Upper lobe of left lung (tissue), 6 donors: ENCODE data around the gene PRKCZ. TPM values are rescaled to one million over a fixed set of nuclear protein-coding genes. Genes with fewer than 3 reads are reported as not detected.
"Not testable (repeated sequence)": the region's sequence is repeated elsewhere in the genome, so short reads cannot be mapped to it uniquely, and the experiment has no call there.

ENCODE experiments used
- ATAC-seq, 2 donors: fragments of 200-7000 bp; cut with Tn5 transposase; one replicate each; pipeline ENCODE4 v1.9.1; 2022; ENCODE audit warnings: mild to moderate bottlenecking in 2 of 2, moderate library complexity in 2 of 2; ENCODE audit not compliant: low FRiP score in 2 of 2
- DNase-seq, 2 donors: peaks; one replicate each; pipeline ENCODE4 v3.0.0-alpha.2; 2019 to 2020
- H3K27ac ChIP-seq, 4 donors: fragments of 200-600 bp; sonication (generic); one replicate each; pipeline ENCODE4 v1.5.1; 2016 to 2019
- H3K27me3 ChIP-seq, 4 donors: fragments of 200-600 bp; sonication (generic); one replicate each; pipeline ENCODE4 v1.5.1; 2017 to 2019
- H3K36me3 ChIP-seq, 4 donors: fragments of 200-600 bp; sonication (generic); one replicate each; pipeline ENCODE4 v1.5.1; 2016 to 2019
- H3K4me1 ChIP-seq, 4 donors: fragments of 200-600 bp; sonication (generic); one replicate each; pipeline ENCODE4 v1.5.1; 2018 to 2019
- H3K4me3 ChIP-seq, 4 donors: fragments of 200-600 bp; sonication (generic); one replicate each; pipeline ENCODE4 v1.5.1; 2017 to 2019; ENCODE audit warnings: mild to moderate bottlenecking in 2 of 4, moderate library complexity in 1 of 4
- H3K9me3 ChIP-seq, 4 donors: fragments of 200-600 bp; sonication (generic); one replicate each; pipeline ENCODE4 v1.5.1; 2018 to 2019
- CTCF ChIP-seq, 6 experiments: fragments of 450-650 bp in 4 of 6; fragments of 200-600 bp in 2 of 6; sonication (generic) in 2 of 6; IDR thresholded peaks; one replicate each; pipeline ENCODE4 v1.5.1; 2016 to 2019; ENCODE audit warnings: antibody characterized with exemption in 6 of 6
- EP300 ChIP-seq, 4 donors: sonication (generic); formaldehyde crosslinking; IDR thresholded peaks; one replicate each; pipeline ENCODE4 v1.5.1; 2017; ENCODE audit warnings: antibody characterized with exemption in 4 of 4, control low read depth in 2 of 4
- POLR2A ChIP-seq, 4 donors: fragments of 450-650 bp; IDR thresholded peaks; one replicate each; pipeline ENCODE4 v1.5.1; 2016 to 2017; ENCODE audit warnings: antibody characterized with exemption in 4 of 4, mild to moderate bottlenecking in 2 of 4
- POLR2AphosphoS5 ChIP-seq, 2 donors: sonication (generic); formaldehyde crosslinking; IDR thresholded peaks; one replicate each; pipeline ENCODE4 v1.5.1; 2017; ENCODE audit warnings: antibody characterized with exemption in 2 of 2
- WGBS, 2 donors: methylation state at CpG; one replicate each; pipeline ENCODE4 v1.1.5; 2017 to 2018; 5-methylcytosine and 5-hydroxymethylcytosine counted together
- total RNA-seq, 6 donors: library from RNA; depleted of rRNA in 4 of 6; stranded (reverse); fragments of >200 nt in 4 of 6; gene quantifications; one replicate each; pipeline versions ENCODE4 v1.1.0 to v1.2.1, GENCODE V29; 2016 to 2021
- donor health status: DM: no; HTN: no; CAD: no; lungs with moderate emphysema.
- donor health status: DM: no; HTN: yes; CAD: no; lungs with severe emphysema.

The PRKCZ gene
- total RNA-seq, 6 donors from 2014 or later, result 107 to 169 (median 138) TPM

DNA sequence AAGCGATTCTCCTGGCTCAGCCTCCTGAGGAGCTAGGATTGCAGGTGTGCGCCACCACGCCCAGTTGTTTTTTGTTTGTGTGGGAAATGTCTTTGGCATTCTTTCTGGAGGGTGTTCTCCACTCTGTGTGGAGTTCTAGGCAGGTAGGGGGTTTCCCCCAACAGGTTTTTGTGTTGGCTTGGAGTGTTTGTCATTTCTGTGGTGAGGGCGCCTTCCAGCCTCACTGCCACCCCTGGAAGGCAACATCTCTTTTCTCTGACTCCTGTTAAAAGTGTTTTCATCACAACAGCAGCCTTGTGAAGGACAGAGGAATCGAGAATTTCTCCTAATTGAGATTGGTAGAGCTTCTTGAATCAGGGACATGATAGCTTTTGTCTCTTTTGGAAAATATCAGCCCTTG is 69.7 kb downstream of the PRKCZ start:
- WGBS, 2 donors, result 90 to 92% methylated on average over 5 of the region's 5 CpGs
- no peak for ATAC-seq
- no peak for DNase-seq

DNA sequence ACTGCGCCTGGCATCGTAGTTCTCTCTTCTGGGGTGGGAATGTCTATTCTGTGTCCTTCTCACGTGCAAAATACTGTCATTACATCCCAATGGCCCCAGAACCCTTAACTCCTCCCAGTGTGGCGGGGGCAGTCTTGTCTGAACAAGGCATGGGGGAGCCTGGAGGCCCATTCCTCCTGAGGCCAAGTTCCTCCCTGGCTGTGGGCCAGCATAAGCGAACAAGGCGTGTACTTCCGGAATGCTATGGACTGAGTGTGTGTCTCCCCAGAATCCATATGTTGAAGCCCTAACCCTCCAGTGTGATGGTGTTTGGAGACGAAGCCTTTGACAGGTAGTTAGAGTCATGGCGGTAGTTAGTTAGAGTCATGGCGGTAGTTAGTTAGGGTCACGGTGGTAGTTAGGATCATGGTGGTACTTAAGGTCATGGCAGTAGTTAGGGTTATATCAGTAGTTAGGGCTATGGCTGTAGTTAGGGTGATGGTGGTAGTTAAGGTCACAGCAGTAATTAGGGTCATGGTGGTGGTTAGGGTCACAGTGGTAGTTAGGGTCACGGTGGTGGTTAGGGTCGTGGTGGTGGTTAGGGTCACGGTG is 71.0 kb downstream of the PRKCZ start:
- H3K9me3 ChIP-seq, result no peaks in the 10 kb centered on the region
- 88 to 90% methylated on average over 11 to 14 of the region's 14 CpGs for WGBS, 2 donors
- peaks cover 0 to 1% (median under 1%) of the 10 kb centered on the region in 4 donors for H3K4me1 ChIP-seq
- H3K4me3 ChIP-seq, result no peak overlapping the region
- H3K27ac ChIP-seq, result no peak overlapping the region
- DNase-seq (no peak), ATAC-seq (no peak)
- TF ChIP-seq POLR2AphosphoS5 (IDR thresholded peaks at IDR 0.05), result no peak
- no peak for TF ChIP-seq POLR2A (IDR thresholded peaks at IDR 0.05)
- no peak for TF ChIP-seq EP300 (IDR thresholded peaks at IDR 0.05)
- no peak for TF ChIP-seq CTCF (IDR thresholded peaks at IDR 0.05)
- no peaks in the 10 kb centered on the region for H3K36me3 ChIP-seq
- no peaks in the 10 kb centered on the region for H3K27me3 ChIP-seq

More for the DNA sequence above, 69.7 kb downstream of the PRKCZ start:
- TF ChIP-seq CTCF (IDR thresholded peaks at IDR 0.05) (no peak), POLR2AphosphoS5 (IDR thresholded peaks at IDR 0.05) (no peak), POLR2A (IDR thresholded peaks at IDR 0.05) (no peak), EP300 (IDR thresholded peaks at IDR 0.05) (no peak)
- Histone ChIP-seq H3K4me1 (no peaks in the 10 kb centered on the region), H3K9me3 (no peaks in the 10 kb centered on the region), H3K27me3 (no peaks in the 10 kb centered on the region), H3K4me3 (no peak overlapping the region), H3K27ac (no peak overlapping the region), H3K36me3 (no peaks in the 10 kb centered on the region)

- not testable (repeated sequence) for H3K27me3 ChIP-seq, H3K4me1 ChIP-seq, DNase-seq, H3K4me3 ChIP-seq, H3K36me3 ChIP-seq, ATAC-seq, H3K9me3 ChIP-seq, H3K27ac ChIP-seq
- 87 to 98% methylated on average over 20 of the region's 23 CpGs for WGBS, 2 donors
These were observed 71.6 kb downstream of the PRKCZ start for GRCh38 chr1:2121794-2122193.

GRCh38 chr1:2124446-2125198 is 74.4 kb downstream of the PRKCZ start:
- H3K9me3 ChIP-seq, result no peaks in the 10 kb centered on the region
- H3K4me3 ChIP-seq, result no peak overlapping the region
- TF ChIP-seq POLR2A (IDR thresholded peaks at IDR 0.05) (no peak), CTCF (IDR thresholded peaks at IDR 0.05) (no peak), POLR2AphosphoS5 (IDR thresholded peaks at IDR 0.05) (no peak), EP300 (IDR thresholded peaks at IDR 0.05) (no peak)
- H3K36me3 ChIP-seq, result no peaks in the 10 kb centered on the region
- no peak overlapping the region for H3K27ac ChIP-seq
- ATAC-seq (no peak), DNase-seq (peak in 1 of 2 donors; percentile 47)
- 87 to 91% methylated on average over 28 to 31 of the region's 31 CpGs for WGBS, 2 donors
- H3K4me1 ChIP-seq, result peaks cover 0 to 31% (median 23%) of the 10 kb centered on the region in 4 donors
- H3K27me3 ChIP-seq, result no peaks in the 10 kb centered on the region

DNA sequence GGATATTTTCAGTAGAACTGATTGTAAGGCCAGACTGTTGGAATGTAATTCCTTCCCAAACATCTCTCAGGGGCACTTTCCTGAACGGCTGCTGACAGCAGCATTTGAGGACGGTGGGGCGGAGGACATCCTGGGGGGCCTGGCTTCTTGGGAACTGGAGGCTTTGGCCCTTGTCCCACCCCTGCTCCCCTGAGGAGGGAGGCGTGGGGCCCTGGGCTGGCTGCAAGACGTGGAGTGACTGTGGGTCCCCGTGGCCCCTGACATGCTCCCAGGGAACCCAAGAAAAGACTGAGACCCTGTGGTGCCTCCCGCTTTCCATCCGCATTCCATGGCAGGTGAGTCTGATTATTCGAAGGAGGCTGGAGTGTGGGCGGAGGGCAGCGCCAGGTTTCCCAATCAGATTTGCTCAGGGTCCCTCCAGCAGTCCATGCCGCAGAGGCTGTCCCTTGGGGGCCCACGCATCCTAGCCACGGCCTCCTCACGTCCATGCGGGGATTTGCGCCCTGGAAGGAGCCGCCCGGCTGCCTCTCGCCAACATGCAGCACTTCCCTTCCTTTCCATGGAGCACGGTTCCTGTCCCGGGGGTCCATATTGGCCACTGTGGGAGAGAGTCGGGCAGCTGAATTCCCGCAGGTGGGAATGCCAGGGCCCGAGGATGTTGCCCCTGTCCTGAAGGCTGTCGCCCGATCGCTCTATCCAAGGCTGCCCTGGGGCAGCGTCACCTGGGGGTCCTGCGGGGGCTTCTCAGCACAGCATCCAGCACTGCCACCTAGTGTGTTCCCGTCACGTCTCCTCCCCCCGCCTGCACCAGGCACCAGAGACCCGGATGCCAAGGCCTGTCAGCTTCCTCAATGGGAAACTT is 75.4 kb downstream of the PRKCZ start:
- Histone ChIP-seq H3K9me3 (no peaks in the 10 kb centered on the region), H3K27ac (no peak overlapping the region), H3K4me1 (peaks cover 0 to 35% (median 23%) of the 10 kb centered on the region in 4 donors), H3K27me3 (no peaks in the 10 kb centered on the region), H3K36me3 (no peaks in the 10 kb centered on the region), H3K4me3 (no peak overlapping the region)
- DNase-seq (peak in 1 of 2 donors; percentile 66), ATAC-seq (no peak)
- no peak for TF ChIP-seq CTCF (IDR thresholded peaks at IDR 0.05)
- TF ChIP-seq EP300 (IDR thresholded peaks at IDR 0.05), result no peak
- TF ChIP-seq POLR2AphosphoS5 (IDR thresholded peaks at IDR 0.05), result no peak
- no peak for TF ChIP-seq POLR2A (IDR thresholded peaks at IDR 0.05)
- WGBS, 2 donors, result 62 to 85% methylated on average over 12 to 34 of the region's 34 CpGs
